CD14-positive monocyte (primary cell): ENCODE data around the gene PPP6C. TPM values are rescaled to one million over a fixed set of nuclear protein-coding genes. Genes with fewer than 3 reads are reported as not detected.

ENCODE experiments used
- DNase-seq, 3 donors: peaks; one replicate each; pipeline ENCODE4 v3.0.0-alpha.2; 2011 to 2022
- H2AFZ ChIP-seq: 2 replicates; pipeline ENCODE4 v1.6.0; 2012; ENCODE audit warnings: mild to moderate bottlenecking, low read depth, low read length, inconsistent platforms; ENCODE audit not compliant: insufficient read depth, poor library complexity, severe bottlenecking
- H3K27ac ChIP-seq, 2 donors: 1 replicate in 1 of 2; 2 replicates in 1 of 2; pipeline ENCODE4 v1.5.1; 2012 to 2013; ENCODE audit warnings: low read length in 2 of 2, control low read depth in 1 of 2, inconsistent platforms in 1 of 2, low read depth in 1 of 2, mild to moderate bottlenecking in 1 of 2
- H3K27me3 ChIP-seq, 2 donors: one replicate each; pipeline versions ENCODE4 v1.6.0 to v1.6.1; 2011 to 2013; ENCODE audit warnings: low read length in 2 of 2; ENCODE audit not compliant: control insufficient read depth in 2 of 2, insufficient read depth in 2 of 2
- H3K36me3 ChIP-seq, 2 donors: replicated peaks in 1 of 2; 1 replicate in 1 of 2; 2 replicates in 1 of 2; pipeline versions ENCODE4 v1.5.1 to v1.6.1; 2012 to 2013; ENCODE audit warnings: low read length in 2 of 2, control low read depth in 1 of 2, inconsistent platforms in 1 of 2, mild to moderate bottlenecking in 1 of 2; ENCODE audit not compliant: insufficient read depth in 2 of 2, control insufficient read depth in 1 of 2
- H3K4me1 ChIP-seq, 2 donors: 1 replicate in 1 of 2; 2 replicates in 1 of 2; pipeline versions ENCODE4 v1.5.1 to v1.6.1; 2012 to 2013; ENCODE audit warnings: low read length in 2 of 2, control low read depth in 1 of 2, inconsistent platforms in 1 of 2, mild to moderate bottlenecking in 1 of 2, moderate library complexity in 1 of 2; ENCODE audit not compliant: insufficient read depth in 2 of 2, control insufficient read depth in 1 of 2
- H3K4me2 ChIP-seq: replicated peaks from 2 replicates; pipeline ENCODE3; 2012; ENCODE audit warnings: low read length, moderate library complexity, mild to moderate bottlenecking; ENCODE audit not compliant: poor library complexity, severe bottlenecking; ENCODE audit errors: extremely low read depth
- H3K4me3 ChIP-seq, 3 experiments: fragments of 200-600 bp in 1 of 3; sonication (generic) in 1 of 3; replicated peaks in 1 of 3; 1 replicate in 2 of 3; 2 replicates in 1 of 3; pipeline ENCODE4 v1.5.1; 2011 to 2013; ENCODE audit warnings: low read length in 3 of 3, mild to moderate bottlenecking in 3 of 3, control low read depth in 2 of 3, low read depth in 2 of 3, inconsistent platforms in 1 of 3, moderate library complexity in 1 of 3
- H3K79me2 ChIP-seq: 2 replicates; pipeline ENCODE4 v1.6.0; 2012; ENCODE audit warnings: mild to moderate bottlenecking, control low read depth, inconsistent platforms, low read length, moderate library complexity; ENCODE audit not compliant: insufficient read depth
- H3K9ac ChIP-seq: 2 replicates; pipeline ENCODE4 v1.6.0; 2017; ENCODE audit warnings: low read length, mild to moderate bottlenecking; ENCODE audit not compliant: insufficient read depth, poor library complexity, severe bottlenecking
- H3K9me3 ChIP-seq, 2 donors: replicated peaks in 1 of 2; 1 replicate in 1 of 2; 2 replicates in 1 of 2; pipeline versions ENCODE4 v1.5.1 to v1.6.1; 2012 to 2013; ENCODE audit warnings: low read length in 2 of 2, control low read depth in 1 of 2; ENCODE audit not compliant: control insufficient read depth in 1 of 2, insufficient read depth in 1 of 2
- H4K20me1 ChIP-seq: 2 replicates; pipeline ENCODE4 v1.6.0; 2012; ENCODE audit warnings: mild to moderate bottlenecking, low read length, control low read depth, moderate library complexity; ENCODE audit not compliant: insufficient read depth
- H3K27ac Mint-ChIP-seq, 7 donors: one replicate each; pipeline ENCODE4 v1.8.0; 2020; ENCODE audit warnings: mild to moderate bottlenecking in 7 of 7, mixed read lengths in 7 of 7, moderate library complexity in 6 of 7, inconsistent platforms in 2 of 7
- H3K27me3 Mint-ChIP-seq, 3 donors: one replicate each; pipeline ENCODE4 v1.8.0; 2021 to 2022; ENCODE audit warnings: low read depth in 3 of 3, mild to moderate bottlenecking in 3 of 3, mixed read lengths in 3 of 3, moderate library complexity in 3 of 3, inconsistent platforms in 1 of 3
- H3K36me3 Mint-ChIP-seq, 2 donors: one replicate each; pipeline ENCODE4 v1.8.0; 2020; ENCODE audit warnings: mixed read lengths in 2 of 2, inconsistent platforms in 1 of 2, mild to moderate bottlenecking in 1 of 2
- H3K4me1 Mint-ChIP-seq: one replicate; pipeline ENCODE4 v1.8.0; 2020; ENCODE audit warnings: mild to moderate bottlenecking, mixed read lengths
- H3K4me3 Mint-ChIP-seq, 2 donors: one replicate each; pipeline ENCODE4 v1.8.0; 2020; ENCODE audit warnings: mild to moderate bottlenecking in 2 of 2, mixed read lengths in 2 of 2, moderate library complexity in 1 of 2
- H3K9me3 Mint-ChIP-seq, 7 donors: one replicate each; pipeline ENCODE4 v1.8.0; 2020 to 2022; ENCODE audit warnings: mixed read lengths in 7 of 7, mild to moderate bottlenecking in 6 of 7, moderate library complexity in 6 of 7, inconsistent platforms in 2 of 7
- CTCF ChIP-seq: fragments of 200-600 bp; IDR thresholded peaks from one replicate; pipeline ENCODE4 v1.8.0; 2022; ENCODE audit warnings: antibody characterized with exemption, mild to moderate bottlenecking
- WGBS: methylation state at CpG from one replicate; pipeline ENCODE4 v1.1.5; 2013; ENCODE audit warnings: missing lambda C conversion rate; ENCODE audit not compliant: insufficient coverage; 5-methylcytosine and 5-hydroxymethylcytosine counted together
- intact Hi-C, 2 donors: fragments of 100-400 bp; cut with micrococcal nuclease; formaldehyde crosslinking; loops; one replicate each; pipeline versions ENCODE4 v1.15.0 to v1.15.1; 2023
- polyA plus RNA-seq, 3 donors: library from polyadenylated mRNA; depleted of rRNA in 1 of 3; unstranded in 2 of 3; stranded (reverse) in 1 of 3; fragments of 300-500 nt in 2 of 3; fragments of >200 nt in 1 of 3; fragmentation: Illumina TruSeq in 2 of 3; gene quantifications; 1 replicate in 2 of 3; 2 replicates in 1 of 3; pipeline ENCODE4 v1.2.3, GENCODE V29; 2012 to 2021

PPP6C gene
- polyA plus RNA-seq, 3 donors: 20.0 to 48.1 (median 36.9) TPM

GRCh38 chr9:125147401-125147951, 42.1 kb downstream of the PPP6C start:
- no peak overlapping the region for H3K4me2 ChIP-seq
- no peak overlapping the region for H3K4me3 Mint-ChIP-seq

GRCh38 chr9:125146247-125146646, 43.4 kb downstream of the PPP6C start:
- no peak for TF ChIP-seq CTCF
- no peak overlapping the region for H3K4me3 ChIP-seq
- H3K27me3 Mint-ChIP-seq: peaks cover 0 to 3% (median 1%) of the 10 kb centered on the region in 3 donors
- H3K79me2 ChIP-seq: no peaks in the 10 kb centered on the region
- no CpG with 5 or more reads among the region's 4 CpGs for WGBS
- no peak overlapping the region for H3K4me2 ChIP-seq
- no peak overlapping the region for H2AFZ ChIP-seq
- no peaks in the 10 kb centered on the region for H3K9me3 Mint-ChIP-seq
- peaks cover 22 to 28% of the 10 kb centered on the region in 2 donors for H3K36me3 Mint-ChIP-seq
- H3K27ac Mint-ChIP-seq: no peak overlapping the region
- no peak overlapping the region for H3K27ac ChIP-seq
- H3K36me3 ChIP-seq: peaks cover 24 to 36% of the 10 kb centered on the region in 2 donors
- peaks cover 19% of the 10 kb centered on the region for H3K4me1 Mint-ChIP-seq
- H3K27me3 ChIP-seq: no peaks in the 10 kb centered on the region
- H4K20me1 ChIP-seq: no peaks in the 10 kb centered on the region
- no peak overlapping the region for H3K4me3 Mint-ChIP-seq
- intact Hi-C loops: loop anchor here in 1 of 2 donors (10.0 kb wide), 2 partner anchors 281 to 371 kb away; partner anchors contain the start of genes ARPC5L, NR6A1, OLFML2A and RPL35
- no peak for DNase-seq
- peaks cover 12 to 14% of the 10 kb centered on the region in 2 donors for H3K4me1 ChIP-seq
- no peak overlapping the region for H3K9ac ChIP-seq
- no peaks in the 10 kb centered on the region for H3K9me3 ChIP-seq

More at GRCh38 chr9:125147401-125147951, 42.1 kb downstream of the PPP6C start:
- peaks cover 0 to 3% (median 1%) of the 10 kb centered on the region in 3 donors for H3K27me3 Mint-ChIP-seq
- no peak overlapping the region for H2AFZ ChIP-seq
- H3K4me1 Mint-ChIP-seq: peaks cover 14% of the 10 kb centered on the region
- H3K27ac ChIP-seq: no peak overlapping the region
- peaks cover 34 to 40% of the 10 kb centered on the region in 2 donors for H3K36me3 Mint-ChIP-seq
- H3K79me2 ChIP-seq: no peaks in the 10 kb centered on the region
- no peak for TF ChIP-seq CTCF
- peaks cover 34 to 48% of the 10 kb centered on the region in 2 donors for H3K36me3 ChIP-seq
- no peaks in the 10 kb centered on the region for H3K27me3 ChIP-seq
- H3K27ac Mint-ChIP-seq: no peak overlapping the region
- intact Hi-C loops: loop anchor here in 1 of 2 donors (10.0 kb wide), 2 partner anchors 283 to 373 kb away; partner anchors contain the start of genes ARPC5L, NR6A1, OLFML2A and RPL35
- no peak for DNase-seq
- H3K9me3 Mint-ChIP-seq: no peaks in the 10 kb centered on the region
- no CpG with 5 or more reads among the region's 3 CpGs for WGBS
- H3K4me1 ChIP-seq: peaks cover 10 to 11% of the 10 kb centered on the region in 2 donors
- no peak overlapping the region for H3K9ac ChIP-seq
- H3K4me3 ChIP-seq: no peak overlapping the region
- H3K9me3 ChIP-seq: no peaks in the 10 kb centered on the region
- H4K20me1 ChIP-seq: no peaks in the 10 kb centered on the region
